ENCODE measurements around the gene UNC5C. TPM values are rescaled to one million over a fixed set of nuclear protein-coding genes. Genes with fewer than 3 reads are reported as not detected.

UNC5C gene
- total and polyA plus RNA-seq, 2 of the 8 experiments (the other 6 are each of a cell fraction or from before 2014, with no cell fraction given) = 0.30 to 1.3 TPM

GRCh38 chr4:95358421-95358820, 190.4 kb downstream of the UNC5C start (continued):
- no peak for TF ChIP-seq CHD7 (IDR thresholded peaks at IDR 0.05; ENCODE audit: insufficient replicate concordance, low read length)
